ENCODE measurements around the gene PPIA.

PPIA gene

GRCh38 chr7:44759246-44759645, 37.2 kb upstream of the PPIA start:
- no peak overlapping the region for H3K4me3 ChIP-seq (ENCODE audit: low read depth, low read length)
- no peak for TF ChIP-seq CTCF (IDR thresholded peaks at IDR 0.05; ENCODE audit: low read depth, low read length)

DNA sequence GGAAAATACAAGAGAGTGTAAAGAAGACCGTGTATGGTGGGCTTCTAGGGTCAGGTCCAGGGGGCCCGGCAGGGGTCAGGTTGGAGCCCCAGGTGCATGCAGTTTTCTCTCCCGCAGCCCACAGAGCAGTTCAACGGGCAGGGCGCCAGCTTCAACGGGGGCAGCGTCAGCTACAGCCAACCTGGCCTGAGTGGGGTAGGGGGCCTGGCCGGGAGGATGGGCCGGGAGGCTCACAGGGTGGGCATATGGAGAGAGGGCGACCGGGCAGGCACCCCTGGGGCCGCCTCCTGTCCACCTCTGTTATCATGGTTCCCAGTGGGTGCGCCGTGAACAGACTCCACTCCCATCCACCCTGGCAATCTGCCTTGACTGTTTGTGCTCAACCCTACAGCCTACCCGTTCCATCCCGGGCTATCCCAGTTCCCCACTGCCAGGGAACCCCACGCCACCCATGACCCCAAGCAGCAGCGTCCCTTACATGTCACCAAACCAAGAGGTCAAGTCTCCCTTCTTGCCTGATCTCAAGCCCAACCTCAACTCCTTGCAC, 36.4 kb upstream of the PPIA start:
- TF ChIP-seq CTCF (IDR thresholded peaks at IDR 0.05; ENCODE audit: low read depth, low read length) = no peak
- H3K4me3 ChIP-seq (ENCODE audit: low read depth, low read length) = no peak overlapping the region

- no peak for TF ChIP-seq CTCF (IDR thresholded peaks at IDR 0.05; ENCODE audit: low read depth, low read length)
Measured at GRCh38 chr7:44761207-44762161, 35.0 kb upstream of the PPIA start.

GRCh38 chr7:44762300-44762699, 34.2 kb upstream of the PPIA start:
- no peak overlapping the region for H3K4me3 ChIP-seq (ENCODE audit: low read depth, low read length)
- TF ChIP-seq CTCF (IDR thresholded peaks at IDR 0.05; ENCODE audit: low read depth, low read length) = no peak

More at GRCh38 chr7:44761207-44762161, 35.0 kb upstream of the PPIA start:
- no peak overlapping the region for H3K4me3 ChIP-seq (ENCODE audit: low read depth, low read length)

DNA sequence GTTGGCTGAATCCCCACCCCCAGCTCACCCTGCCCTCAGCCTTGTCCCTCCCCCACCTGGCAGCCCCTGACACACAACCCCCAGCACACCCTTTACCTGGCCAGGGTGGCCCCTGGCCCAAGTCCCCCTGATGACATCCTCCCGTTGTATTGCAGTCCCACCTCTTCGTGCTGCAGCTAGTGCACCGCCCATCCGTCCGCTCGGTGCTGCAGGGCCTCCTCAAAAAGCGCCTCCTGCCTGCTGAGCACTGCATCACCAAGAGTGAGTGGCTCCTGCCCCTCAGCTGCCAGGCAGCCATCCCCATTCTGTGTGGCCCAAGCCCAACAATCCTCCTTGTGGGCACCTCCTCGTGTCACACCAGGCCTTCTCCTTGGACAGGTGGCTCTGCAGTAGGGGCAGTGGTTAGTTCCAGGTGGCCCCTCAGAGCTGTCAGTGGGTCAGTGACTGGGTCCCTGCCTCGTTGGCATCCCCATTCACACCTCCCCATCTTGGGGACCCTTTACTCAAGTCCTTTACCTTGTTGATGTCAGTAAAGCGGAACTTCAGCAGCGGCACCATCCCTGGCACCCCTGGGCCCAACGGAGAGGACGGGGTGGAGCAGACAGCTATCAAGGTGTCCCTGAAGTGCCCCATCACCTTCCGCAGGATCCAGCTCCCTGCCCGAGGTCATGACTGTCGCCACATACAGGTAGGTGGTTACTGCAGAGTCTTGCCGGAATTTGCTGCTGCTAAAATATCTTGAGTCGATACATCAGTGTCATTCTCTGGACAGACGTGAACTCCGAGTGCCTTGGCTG, 33.6 kb upstream of the PPIA start:
- H3K4me3 ChIP-seq (ENCODE audit: low read depth, low read length) = no peak overlapping the region
- TF ChIP-seq CTCF (IDR thresholded peaks at IDR 0.05; ENCODE audit: low read depth, low read length) = no peak

DNA sequence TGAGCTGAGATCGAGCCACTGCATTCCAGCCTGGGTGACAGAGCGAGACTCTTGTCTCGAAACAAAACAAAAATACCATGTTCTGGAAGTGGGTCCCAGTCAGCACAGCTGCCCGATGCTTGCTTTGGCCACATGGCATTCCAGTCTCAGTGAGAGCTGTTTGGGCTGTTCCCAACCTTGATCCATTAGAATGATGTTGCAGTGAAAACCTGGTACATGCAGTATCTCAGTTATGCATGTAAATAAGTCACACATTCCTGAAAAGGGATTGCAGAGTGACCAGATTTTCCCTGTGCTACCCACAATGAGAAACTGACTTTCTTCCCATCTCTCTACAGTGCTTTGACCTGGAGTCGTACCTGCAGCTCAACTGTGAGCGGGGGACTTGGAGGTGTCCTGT, 32.4 kb upstream of the PPIA start:
- no peak overlapping the region for H3K4me3 ChIP-seq (ENCODE audit: low read depth, low read length)
- no peak for TF ChIP-seq CTCF (IDR thresholded peaks at IDR 0.05; ENCODE audit: low read depth, low read length)

Data from WI38 (cell line).